GM10266 (cell line): ENCODE results near the gene SLC7A6OS.

Source experiments
- DNase-seq: peaks from one replicate; pipeline ENCODE4 v3.0.0; 2012; ENCODE audit errors: extremely low spot score
- TF ChIP-seq, protein P1 (sequence below): IDR thresholded peaks from 2 replicates; pipeline ENCODE4 v1.5.1; 2012; ENCODE audit warnings: mild to moderate bottlenecking, low read depth; ENCODE audit not compliant: control insufficient read depth, insufficient read depth; ENCODE audit errors: missing control alignments

SLC7A6OS gene

DNA sequence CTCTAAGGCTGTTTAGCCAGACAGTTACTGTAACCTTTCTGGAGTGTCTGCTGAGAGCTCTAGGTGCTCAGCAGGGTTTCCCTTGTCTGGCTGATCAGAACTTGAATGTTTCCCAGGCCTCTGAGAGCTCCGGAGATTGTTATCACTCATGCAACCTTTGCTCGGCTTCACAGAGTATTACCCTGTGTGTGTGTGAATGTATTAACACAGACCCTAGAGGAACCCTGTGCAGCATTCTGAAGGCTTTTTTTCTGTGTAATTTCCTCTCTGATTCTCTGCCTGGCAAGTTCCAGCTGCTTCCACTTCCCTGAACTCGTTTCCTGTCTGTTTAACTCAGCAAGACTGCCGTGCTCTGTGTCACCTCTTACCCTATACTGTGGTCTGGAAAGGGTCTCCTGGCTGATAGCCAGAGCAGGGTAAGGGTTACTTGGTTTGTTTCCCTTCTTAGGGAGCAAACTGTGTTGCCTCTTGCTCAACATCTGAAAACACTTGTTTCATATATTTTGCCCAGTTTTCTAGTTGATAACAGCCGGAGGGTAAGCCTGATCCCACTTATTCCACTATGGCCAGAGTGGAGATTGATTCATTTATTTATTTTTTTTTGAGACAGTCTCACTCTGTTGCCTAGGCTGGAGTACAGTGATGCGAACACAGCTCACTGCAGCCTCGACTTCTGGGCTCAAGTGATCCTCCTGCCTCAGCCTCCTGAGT, 21.8 kb upstream of the SLC7A6OS start:
- DNase-seq = no peak
- TF ChIP-seq, protein P1, sequence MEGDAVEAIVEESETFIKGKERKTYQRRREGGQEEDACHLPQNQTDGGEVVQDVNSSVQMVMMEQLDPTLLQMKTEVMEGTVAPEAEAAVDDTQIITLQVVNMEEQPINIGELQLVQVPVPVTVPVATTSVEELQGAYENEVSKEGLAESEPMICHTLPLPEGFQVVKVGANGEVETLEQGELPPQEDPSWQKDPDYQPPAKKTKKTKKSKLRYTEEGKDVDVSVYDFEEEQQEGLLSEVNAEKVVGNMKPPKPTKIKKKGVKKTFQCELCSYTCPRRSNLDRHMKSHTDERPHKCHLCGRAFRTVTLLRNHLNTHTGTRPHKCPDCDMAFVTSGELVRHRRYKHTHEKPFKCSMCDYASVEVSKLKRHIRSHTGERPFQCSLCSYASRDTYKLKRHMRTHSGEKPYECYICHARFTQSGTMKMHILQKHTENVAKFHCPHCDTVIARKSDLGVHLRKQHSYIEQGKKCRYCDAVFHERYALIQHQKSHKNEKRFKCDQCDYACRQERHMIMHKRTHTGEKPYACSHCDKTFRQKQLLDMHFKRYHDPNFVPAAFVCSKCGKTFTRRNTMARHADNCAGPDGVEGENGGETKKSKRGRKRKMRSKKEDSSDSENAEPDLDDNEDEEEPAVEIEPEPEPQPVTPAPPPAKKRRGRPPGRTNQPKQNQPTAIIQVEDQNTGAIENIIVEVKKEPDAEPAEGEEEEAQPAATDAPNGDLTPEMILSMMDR = no peak

DNA sequence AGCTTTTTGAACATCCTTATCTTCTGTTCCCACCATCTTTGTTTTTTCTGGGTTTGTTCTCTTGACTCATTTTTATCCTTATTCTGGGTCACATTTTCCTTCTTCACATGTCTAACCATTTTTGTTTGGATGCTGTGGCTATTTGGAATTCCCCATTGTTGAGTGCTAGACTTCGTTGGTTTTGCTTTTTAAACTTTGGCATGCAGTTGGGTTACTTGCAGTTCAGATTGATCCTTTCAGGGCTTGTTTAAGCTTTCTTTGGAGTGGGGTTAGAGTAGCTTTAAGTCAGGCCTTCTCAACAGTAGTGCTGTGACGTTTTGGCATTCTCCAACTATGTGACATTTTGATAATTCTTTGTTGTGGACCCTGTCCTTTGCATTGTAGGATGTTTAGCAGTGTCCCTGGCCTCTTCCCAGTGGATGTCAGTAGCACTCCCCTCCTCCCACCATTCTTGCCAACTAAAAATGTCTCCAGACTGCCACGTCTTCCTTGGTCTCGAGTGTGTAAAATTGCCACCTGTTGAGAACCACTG, 21.2 kb upstream of the SLC7A6OS start:
- DNase-seq = no peak
- TF ChIP-seq, protein P1 = no peak

DNA sequence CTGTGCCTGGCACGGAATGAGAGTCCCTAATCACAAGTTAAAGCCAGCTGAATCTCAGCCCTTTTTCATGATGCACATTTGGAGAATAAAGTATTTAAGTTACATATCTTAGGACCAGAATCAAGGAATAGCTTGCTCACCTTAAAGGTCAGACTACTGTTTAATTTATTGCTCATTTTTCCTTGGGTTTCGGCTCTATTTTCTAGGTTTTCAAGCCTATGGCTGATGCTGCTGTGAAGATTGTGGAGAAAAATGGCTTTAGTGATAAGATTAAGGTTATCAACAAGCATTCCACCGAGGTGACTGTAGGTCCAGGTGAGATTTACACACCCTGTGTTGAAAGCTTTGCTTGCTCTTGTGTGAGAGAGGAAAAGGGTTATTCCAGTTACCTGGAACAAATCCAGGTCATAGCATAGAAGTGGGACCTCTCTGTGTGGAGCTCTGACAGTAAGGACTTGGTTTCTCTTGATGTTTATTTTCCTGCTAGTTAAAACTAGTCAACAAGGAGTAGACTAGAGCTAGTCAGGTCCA, 18.2 kb upstream of the SLC7A6OS start:
- TF ChIP-seq, protein P1 = no peak
- DNase-seq = no peak

DNA sequence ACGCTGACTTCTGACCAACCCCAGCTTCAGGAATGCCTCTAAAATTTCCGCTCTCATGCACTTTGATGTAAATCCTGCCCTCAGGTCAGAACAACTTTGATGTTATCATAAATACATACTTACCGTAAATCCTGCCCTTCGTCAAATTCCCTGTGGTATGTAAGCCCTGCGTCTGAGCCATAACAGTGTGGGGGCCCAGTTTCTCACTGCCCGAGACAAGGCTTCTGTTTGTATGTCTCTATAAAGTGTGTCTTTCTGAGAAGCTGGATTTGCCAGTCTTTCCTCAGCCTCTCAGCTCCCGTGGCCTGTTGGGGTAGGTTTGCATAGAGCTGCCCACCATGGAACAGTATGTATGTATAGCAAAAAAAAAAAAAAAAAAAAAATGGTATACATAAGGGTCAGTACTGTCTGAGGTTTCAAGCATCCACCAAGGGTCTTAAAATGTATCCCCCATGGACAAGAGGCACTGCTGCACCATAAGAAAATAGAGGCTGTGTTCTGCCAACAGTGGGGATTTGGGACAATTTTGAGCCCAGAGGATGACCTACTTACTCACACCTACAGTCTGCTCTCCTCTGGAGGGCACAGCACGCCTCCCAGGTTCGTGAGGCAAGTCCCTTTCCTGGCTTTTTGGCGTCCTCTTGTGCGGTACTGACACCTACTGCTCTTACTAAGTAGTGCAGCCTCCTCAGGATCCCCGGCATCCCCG, 17.6 kb upstream of the SLC7A6OS start:
- peak; percentile 83 for DNase-seq
- TF ChIP-seq, protein P1 = peak; percentile 96

DNA sequence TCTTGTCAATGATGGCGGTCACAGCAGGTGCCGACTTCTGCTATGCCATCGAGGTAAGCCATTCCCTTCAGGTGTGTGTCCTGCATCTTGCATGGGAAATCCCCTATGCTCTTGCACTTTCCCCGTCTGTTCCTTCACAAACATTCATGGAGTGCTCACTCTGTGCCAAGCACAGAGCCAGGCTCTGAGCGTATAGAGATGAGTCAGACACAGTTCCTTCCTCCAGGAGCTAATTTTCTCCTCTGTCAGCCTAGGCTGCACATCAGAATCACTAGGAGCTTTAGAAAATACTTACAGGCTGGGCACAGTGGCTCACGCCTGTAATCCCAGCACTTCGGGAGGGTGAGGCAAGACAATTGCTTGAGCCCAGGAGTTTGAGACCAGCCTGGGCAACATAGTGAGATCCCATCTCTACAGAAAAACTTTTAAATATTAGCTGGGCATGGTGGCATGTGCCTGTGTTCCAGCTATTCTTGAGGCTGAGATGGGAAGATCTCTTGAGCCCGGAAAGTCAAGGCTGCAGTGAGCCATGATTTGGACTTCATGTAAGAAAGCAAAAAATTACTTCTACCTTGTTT, 14.1 kb upstream of the SLC7A6OS start:
- DNase-seq = no peak
- TF ChIP-seq, protein P1 = no peak

DNA sequence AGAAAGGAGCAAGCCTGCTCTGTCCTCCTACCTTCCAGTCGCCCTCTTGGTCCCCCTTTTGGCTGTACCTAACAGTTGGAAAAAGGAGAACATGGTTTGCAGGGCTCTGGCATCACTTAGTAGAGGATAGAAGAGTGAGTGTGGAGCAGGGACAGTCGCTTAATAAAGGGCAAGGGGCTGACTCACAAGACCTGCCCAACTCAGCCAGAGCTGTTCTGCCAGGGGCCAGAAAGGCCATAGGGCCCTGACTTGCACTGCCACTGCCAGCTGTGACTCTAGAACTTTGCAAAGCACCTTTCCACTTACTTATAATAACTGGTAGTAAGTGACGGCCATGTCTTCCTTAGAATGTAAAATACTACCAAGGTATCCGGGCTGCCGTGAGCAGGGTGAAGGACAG, 13.6 kb upstream of the SLC7A6OS start:
- DNase-seq = no peak
- TF ChIP-seq, protein P1 = no peak
